HepG2 (cell line): ENCODE results near the gene TANGO6. TPM values are rescaled to one million over a fixed set of nuclear protein-coding genes. Genes with fewer than 3 reads are reported as not detected.

Source experiments
- ARID2 ChIP-seq: sonication (generic); formaldehyde crosslinking; IDR thresholded peaks from 2 replicates; pipeline ENCODE4 v1.8.1; 2022; ENCODE audit warnings: mild to moderate bottlenecking, missing genetic modification reagents, borderline replicate concordance
- BRD4 ChIP-seq: sonication (generic); formaldehyde crosslinking; IDR thresholded peaks from 2 replicates; pipeline ENCODE4 v1.4.0; 2020; ENCODE audit warnings: missing genetic modification reagents
- CCAR2 ChIP-seq: fragments of 200-400 bp; formaldehyde crosslinking; optimal IDR thresholded peaks from 2 replicates; pipeline ENCODE3; 2018; ENCODE audit warnings: low read depth, mild to moderate bottlenecking, low read length, moderate library complexity
- CENPBD1 ChIP-seq: sonication (generic); formaldehyde crosslinking; IDR thresholded peaks from 2 replicates; pipeline ENCODE4 v1.8.0; 2022; ENCODE audit warnings: missing genetic modification reagents, low read depth, mild to moderate bottlenecking, borderline replicate concordance
- GTF3A ChIP-seq: sonication (generic); formaldehyde crosslinking; conservative IDR thresholded peaks from 2 replicates; pipeline ENCODE4 v1.4.0; 2020; ENCODE audit warnings: mild to moderate bottlenecking, missing genetic modification reagents
- HMGXB4 ChIP-seq, 2 experiments: sonication (generic) in 1 of 2; formaldehyde crosslinking in 1 of 2; IDR thresholded peaks; 2 replicates each; pipeline versions ENCODE4 v1.4.0 to v1.6.1; 2018 to 2020; ENCODE audit warnings: missing genetic modification reagents in 2 of 2, borderline replicate concordance in 1 of 2, low read depth in 1 of 2, mild to moderate bottlenecking in 1 of 2, missing biosample characterization in 1 of 2
- HOXD1 ChIP-seq: sonication (generic); formaldehyde crosslinking; IDR thresholded peaks from 2 replicates; pipeline ENCODE4 v1.5.0; 2020; ENCODE audit warnings: missing genetic modification reagents
- IKZF4 ChIP-seq: sonication (generic); formaldehyde crosslinking; IDR thresholded peaks from 2 replicates; pipeline ENCODE4 v1.5.1; 2020; ENCODE audit warnings: borderline replicate concordance, mild to moderate bottlenecking, low read depth, missing genetic modification reagents; ENCODE audit errors: not compliant biosample characterization
- KDM2A ChIP-seq: sonication (generic); formaldehyde crosslinking; IDR thresholded peaks from 2 replicates; pipeline ENCODE4 v1.4.0; 2020; ENCODE audit warnings: low read depth, missing genetic modification reagents, borderline replicate concordance
- MYPOP ChIP-seq: sonication (generic); formaldehyde crosslinking; IDR thresholded peaks from 2 replicates; pipeline ENCODE4 v1.8.1; 2023; ENCODE audit warnings: mild to moderate bottlenecking, moderate library complexity, missing genetic modification reagents
- NFYC ChIP-seq: IDR thresholded peaks from 2 replicates; pipeline ENCODE4 v1.6.1; 2016; ENCODE audit warnings: missing genetic modification reagents, missing compliant biosample characterization
- PHB2 ChIP-seq: fragments of 450-650 bp; IDR thresholded peaks from 2 replicates; pipeline ENCODE4 v1.6.1; 2018; ENCODE audit not compliant: partially characterized antibody
- SP5 ChIP-seq: IDR thresholded peaks from 2 replicates; pipeline ENCODE4 v1.6.1; 2016; ENCODE audit warnings: low read depth, borderline replicate concordance
- TEAD2 ChIP-seq: sonication (generic); formaldehyde crosslinking; IDR thresholded peaks from 2 replicates; pipeline ENCODE4 v1.9.0; 2021; ENCODE audit warnings: missing genetic modification reagents
- ZBTB7B ChIP-seq: sonication (generic); formaldehyde crosslinking; IDR thresholded peaks from 2 replicates; pipeline ENCODE4 v1.4.0; 2020; ENCODE audit warnings: missing genetic modification reagents
- ZEB1 ChIP-seq: IDR thresholded peaks from 2 replicates; pipeline ENCODE4 v1.6.1; 2012; ENCODE audit warnings: mild to moderate bottlenecking, low read depth, inconsistent platforms; ENCODE audit not compliant: insufficient replicate concordance
- ZFP91 ChIP-seq: sonication (generic); formaldehyde crosslinking; IDR thresholded peaks from 2 replicates; pipeline ENCODE4 v1.9.0; 2022; ENCODE audit warnings: missing genetic modification reagents, mild to moderate bottlenecking, borderline replicate concordance
- ZFX ChIP-seq: sonication (generic); formaldehyde crosslinking; IDR thresholded peaks from 2 replicates; pipeline ENCODE4 v1.4.0; 2020; ENCODE audit warnings: mild to moderate bottlenecking, low read depth, missing genetic modification reagents, moderate library complexity
- ZNF441 ChIP-seq: sonication (generic); formaldehyde crosslinking; IDR thresholded peaks from 2 replicates; pipeline ENCODE4 v1.7.0; 2021; ENCODE audit warnings: missing genetic modification reagents, borderline replicate concordance
- ZNF468 ChIP-seq: sonication (generic); formaldehyde crosslinking; IDR thresholded peaks from 2 replicates; pipeline ENCODE4 v1.8.0; 2022; ENCODE audit warnings: mild to moderate bottlenecking, moderate library complexity, missing genetic modification reagents
- ZNF572 ChIP-seq: sonication (generic); formaldehyde crosslinking; IDR thresholded peaks from 2 replicates; pipeline ENCODE4 v1.5.1; 2020; ENCODE audit warnings: mild to moderate bottlenecking, missing genetic modification reagents
- ZNF605 ChIP-seq: sonication (generic); formaldehyde crosslinking; IDR thresholded peaks from 2 replicates; pipeline ENCODE4 v1.8.0; 2022; ENCODE audit warnings: mild to moderate bottlenecking, missing genetic modification reagents
- ZNF619 ChIP-seq: sonication (generic); formaldehyde crosslinking; IDR thresholded peaks from 2 replicates; pipeline ENCODE4 v1.4.0; 2020; ENCODE audit warnings: mild to moderate bottlenecking, missing genetic modification reagents
- ZNF839 ChIP-seq: sonication (generic); formaldehyde crosslinking; IDR thresholded peaks from 2 replicates; pipeline ENCODE4 v1.4.0; 2020; ENCODE audit warnings: missing genetic modification reagents, mild to moderate bottlenecking, borderline replicate concordance
- polyA plus RNA-seq, 8 experiments: library from polyadenylated mRNA; depleted of rRNA in 3 of 8; stranded (reverse) in 7 of 8; unstranded in 1 of 8; fragments of >200 nt; fragmentation: Illumina TruSeq in 4 of 8; extraction: Trizol in 4 of 8; gene quantifications; 2 replicates each; pipeline versions ENCODE4 v1.2.1 to v1.2.3, GENCODE V29; 2011 to 2016; ENCODE audit warnings: low read depth in 4 of 8, missing spikeins in 1 of 8, mixed read lengths in 1 of 8; ENCODE audit not compliant: insufficient read depth in 1 of 8
- total RNA-seq, 5 experiments: library from RNA; depleted of rRNA; stranded (reverse); fragments of >200 nt; fragmentation: Illumina TruSeq; extraction: Trizol; gene quantifications; 2 replicates each; pipeline ENCODE4 v1.2.3, GENCODE V29; 2016; ENCODE audit warnings: low read depth in 1 of 5

The TANGO6 gene
- total and polyA plus RNA-seq, 2 of the 13 experiments (the other 11 are each of a cell fraction or from before 2014, with no cell fraction given): 7.2 to 13.3 TPM

- no peak for TF ChIP-seq SP5 (CRISPR knock-in tag)
- TF ChIP-seq CENPBD1 (CRISPR knock-in tag): no peak
- 0 out of 2 replicates have a peak, but pooled peaks have one; percentile 33 for TF ChIP-seq ZNF839 (CRISPR knock-in tag)
- 0 out of 2 replicates have a peak, but pooled peaks have one; percentile 21 for TF ChIP-seq KDM2A (CRISPR knock-in tag)
- 0 out of 2 replicates have a peak, but pooled peaks have one; percentile 49 for TF ChIP-seq ZBTB7B (CRISPR knock-in tag)
- TF ChIP-seq GTF3A (CRISPR knock-in tag): no peak
- TF ChIP-seq ARID2 (CRISPR knock-in tag): no peak
- TF ChIP-seq IKZF4 (CRISPR knock-in tag): no peak
- no peak for TF ChIP-seq PHB2
- TF ChIP-seq HMGXB4 (CRISPR knock-in tag; IDR thresholded peaks at IDR 0.05; ENCODE audit: borderline replicate concordance in 1 of 2, low read depth in 1 of 2): 0 out of 4 replicates have a peak, but pooled peaks of 1 of the 2 experiments have one; percentile 9
- TF ChIP-seq CCAR2: no peak
- peak; percentile 71; the same call in 1 of the 2 replicates for TF ChIP-seq ZFP91 (CRISPR knock-in tag)
- peak; percentile 79 for TF ChIP-seq MYPOP (CRISPR knock-in tag)
- TF ChIP-seq BRD4 (CRISPR knock-in tag): no peak
- 0 out of 2 replicates have a peak, but pooled peaks have one; percentile 21 for TF ChIP-seq ZFX
- TF ChIP-seq ZNF441 (CRISPR knock-in tag): 0 out of 2 replicates have a peak, but pooled peaks have one; percentile 34
- no peak for TF ChIP-seq ZNF468 (CRISPR knock-in tag)
- peak; percentile 43; the same call in 1 of the 2 replicates for TF ChIP-seq ZNF572 (CRISPR knock-in tag)
- TF ChIP-seq ZNF619 (CRISPR knock-in tag): peak; percentile 49; the same call in 1 of the 2 replicates
- TF ChIP-seq HOXD1: no peak
- TF ChIP-seq TEAD2: no peak
- TF ChIP-seq NFYC (CRISPR knock-in tag): no peak
- no peak for TF ChIP-seq ZNF605 (CRISPR knock-in tag)
- TF ChIP-seq ZEB1: no peak
These were observed 262.4 kb downstream of the TANGO6 start, which contains the start of gene HAS3 (continued) for GRCh38 chr16:69105501-69106361.
